HG03139 (cell line): Measurements from ENCODE around the gene BFSP1.

Source experiments
- ATAC-seq: cut with Tn5 transposase; IDR thresholded peaks from one replicate; pipeline ENCODE4 v1.9.1; 2021; ENCODE audit not compliant: unreplicated experiment

The BFSP1 gene

GRCh38 chr20:17558154-17558940, 27.2 kb upstream of the BFSP1 start:
- ATAC-seq, result no peak

GRCh38 chr20:17557675-17558006, 26.5 kb upstream of the BFSP1 start:
- ATAC-seq, result no peak

DNA sequence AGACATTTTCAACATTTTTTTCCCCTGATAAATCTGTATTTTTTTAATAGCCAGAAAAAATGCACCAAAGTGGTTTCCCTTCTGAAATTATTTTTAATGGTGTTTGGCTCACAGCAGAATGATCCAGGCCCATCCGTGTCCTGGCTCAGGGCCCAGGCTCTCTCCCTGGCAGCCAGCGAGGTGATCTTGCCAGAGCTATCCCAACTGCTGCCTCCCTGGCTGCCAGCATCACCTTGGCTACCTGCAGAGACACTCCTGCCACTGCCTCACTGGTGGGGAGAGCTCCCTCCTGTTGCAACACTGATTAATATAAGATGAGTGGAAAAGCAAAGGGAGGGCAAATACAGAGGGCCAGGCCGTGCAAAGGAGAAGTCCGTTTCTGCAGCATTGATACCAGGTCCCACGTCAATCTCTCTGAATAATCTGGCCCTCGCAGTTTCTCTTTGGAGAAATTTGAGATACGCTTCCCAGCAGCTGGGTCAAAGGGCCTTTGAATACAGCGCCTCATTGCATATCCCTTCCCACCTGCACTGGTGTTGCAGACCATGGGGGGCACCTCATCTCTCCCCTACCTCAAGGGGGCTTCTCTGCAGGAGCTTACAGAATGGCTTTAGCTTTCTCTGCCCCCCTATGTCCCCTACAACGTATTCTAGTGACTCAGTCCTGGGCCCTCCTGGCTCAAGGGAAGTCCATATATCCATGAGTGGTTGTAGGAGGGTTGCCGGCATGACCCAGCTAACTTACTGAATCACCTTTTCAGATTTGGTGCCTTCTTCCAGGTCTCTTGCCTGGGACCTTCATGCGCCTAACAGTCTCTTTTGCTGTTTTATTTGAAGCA, 25.9 kb upstream of the BFSP1 start:
- ATAC-seq, result no peak

- no peak for ATAC-seq
Observed at GRCh38 chr20:17555106-17555505, 23.9 kb upstream of the BFSP1 start.

- no peak for ATAC-seq
Observed at GRCh38 chr20:17549131-17549530, 18.0 kb upstream of the BFSP1 start.

GRCh38 chr20:17545127-17545526, 13.9 kb upstream of the BFSP1 start:
- ATAC-seq, result no peak

GRCh38 chr20:17543531-17544131, 12.5 kb upstream of the BFSP1 start:
- ATAC-seq, result no peak

GRCh38 chr20:17542993-17543412, 11.8 kb upstream of the BFSP1 start:
- no peak for ATAC-seq

- no peak for ATAC-seq
Observed at GRCh38 chr20:17542481-17542880, 11.3 kb upstream of the BFSP1 start.

DNA sequence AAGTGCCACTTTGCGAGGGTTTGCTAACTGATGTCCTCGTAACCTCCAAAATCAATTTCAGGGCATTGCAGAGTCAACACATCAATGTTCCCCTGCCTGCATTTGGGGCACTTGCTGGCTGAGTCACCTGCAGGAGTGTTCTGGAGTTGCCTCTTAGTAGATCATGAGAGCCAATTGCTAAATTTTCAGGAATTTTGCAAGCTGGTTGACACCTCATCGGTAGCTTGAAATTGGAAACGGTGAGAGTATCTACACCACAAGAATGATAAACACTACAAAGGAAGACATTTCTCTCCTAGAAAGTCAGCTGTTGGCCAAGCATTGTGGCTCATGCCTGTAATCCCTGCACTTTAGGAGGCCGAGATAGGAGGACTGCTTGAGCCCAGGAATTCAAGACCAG, 10.8 kb upstream of the BFSP1 start:
- ATAC-seq, result no peak

DNA sequence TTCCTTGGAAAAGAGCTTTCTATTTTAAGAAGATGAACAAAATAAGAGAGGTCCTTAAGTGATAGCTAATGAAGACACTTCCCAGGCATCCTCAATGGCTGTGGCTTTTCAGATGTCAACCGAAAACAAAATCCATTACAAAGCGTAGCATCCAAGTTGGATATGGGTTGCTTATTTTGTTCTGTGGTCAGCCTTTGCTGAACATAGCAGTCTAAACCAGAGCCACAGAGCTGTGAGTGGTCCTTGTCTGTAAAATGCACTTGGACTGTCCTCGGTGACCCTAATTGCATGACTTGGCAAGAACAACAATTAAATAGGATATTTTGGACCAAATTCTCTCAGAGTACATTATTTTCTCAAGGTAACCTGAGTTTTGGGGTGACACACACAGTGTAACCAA, 10.4 kb upstream of the BFSP1 start:
- ATAC-seq, result no peak

DNA sequence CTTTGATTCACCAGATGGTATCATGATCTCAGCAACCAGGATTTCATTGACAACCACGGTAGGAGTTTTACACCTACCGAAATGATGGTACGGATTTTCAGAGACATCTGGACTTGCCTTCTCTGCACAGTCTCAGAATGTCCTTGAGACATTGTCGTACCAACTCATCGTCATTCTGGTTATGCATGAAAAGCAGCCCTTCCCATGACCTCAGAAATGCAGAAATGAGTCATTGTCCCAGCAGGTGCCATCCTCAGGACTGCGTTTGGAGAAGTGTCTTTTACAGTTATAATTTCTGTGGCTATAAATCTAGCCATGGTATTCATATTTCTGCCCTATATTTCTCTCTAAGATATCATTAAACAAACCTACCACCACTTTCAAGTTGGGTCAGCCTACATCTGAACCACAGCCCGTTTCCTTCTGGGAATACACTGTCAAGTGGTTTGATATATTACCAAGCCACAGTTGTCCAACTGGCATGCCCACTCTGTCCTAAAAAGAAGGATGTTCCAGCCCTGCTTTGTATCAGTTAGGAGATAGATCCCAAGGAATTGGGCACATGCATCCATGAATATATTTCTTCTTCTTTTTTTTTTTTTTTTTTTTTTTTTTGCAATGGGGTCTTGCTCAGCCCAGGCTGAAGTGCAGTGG, 7.5 kb upstream of the BFSP1 start:
- ATAC-seq, result peak; percentile 53

GRCh38 chr20:17537959-17538358, 6.8 kb upstream of the BFSP1 start:
- ATAC-seq, result no peak

DNA sequence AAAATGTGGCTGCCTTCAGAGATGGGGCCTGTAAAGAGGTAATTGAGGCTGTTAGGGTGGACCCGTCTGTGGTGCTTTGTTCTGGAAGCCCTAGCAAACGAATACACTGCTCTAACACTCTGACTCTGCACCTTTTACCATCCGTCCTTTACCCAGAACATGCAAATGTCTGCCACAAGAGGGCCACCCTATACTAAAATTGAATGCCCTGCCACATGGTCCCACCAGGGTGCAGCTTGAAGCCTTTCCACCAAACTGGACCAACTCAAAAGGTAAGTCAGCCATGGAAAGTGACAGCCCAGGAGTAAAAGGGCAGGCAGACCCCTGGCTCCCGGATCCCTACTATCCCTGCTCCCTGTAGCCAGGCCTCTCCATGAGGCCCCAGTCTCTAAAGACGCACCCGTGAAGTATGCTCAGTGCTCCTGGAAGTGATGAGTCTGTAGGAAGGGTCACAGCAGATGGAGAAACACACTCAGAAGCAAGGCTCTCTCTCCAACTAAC, 5.8 kb upstream of the BFSP1 start:
- ATAC-seq, result peak; percentile 82

DNA sequence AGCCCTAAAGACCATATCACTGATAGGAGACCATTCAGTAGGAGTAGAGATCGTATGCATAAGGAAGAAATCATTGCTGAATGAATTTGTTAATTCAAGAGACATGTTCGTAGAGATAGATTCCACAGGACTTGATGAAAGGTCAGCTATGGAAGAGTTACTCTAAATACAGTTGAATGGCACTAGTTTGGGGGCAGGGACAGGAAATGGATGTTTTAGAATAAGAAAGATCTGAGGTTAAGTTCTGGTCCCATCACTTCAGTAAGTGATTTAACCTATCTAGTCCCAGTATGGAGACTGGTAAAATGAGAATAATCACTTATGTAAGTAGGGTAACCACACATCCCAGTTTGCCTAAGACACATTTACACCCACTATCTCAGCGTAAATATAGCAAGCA, 2.9 kb upstream of the BFSP1 start:
- ATAC-seq, result no peak

DNA sequence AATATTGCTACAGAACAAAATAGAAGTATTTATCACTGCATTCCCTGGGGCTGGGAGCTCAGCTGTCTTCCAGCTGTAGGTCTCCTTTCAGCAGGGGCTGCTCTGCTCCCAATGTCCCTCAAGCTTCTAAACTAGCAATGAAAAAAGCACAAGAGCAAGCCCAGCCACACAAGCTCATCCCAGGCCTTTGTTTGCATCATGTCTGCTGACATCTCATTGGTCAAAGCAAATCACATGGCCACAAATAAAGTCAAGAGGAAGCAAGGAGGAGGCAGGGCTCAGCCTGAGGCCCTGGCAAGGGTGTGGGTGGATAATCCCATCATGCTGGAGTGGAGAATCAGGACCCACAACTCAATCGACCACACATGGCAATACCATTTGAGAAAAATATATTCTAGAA, 2.2 kb upstream of the BFSP1 start:
- no peak for ATAC-seq

DNA sequence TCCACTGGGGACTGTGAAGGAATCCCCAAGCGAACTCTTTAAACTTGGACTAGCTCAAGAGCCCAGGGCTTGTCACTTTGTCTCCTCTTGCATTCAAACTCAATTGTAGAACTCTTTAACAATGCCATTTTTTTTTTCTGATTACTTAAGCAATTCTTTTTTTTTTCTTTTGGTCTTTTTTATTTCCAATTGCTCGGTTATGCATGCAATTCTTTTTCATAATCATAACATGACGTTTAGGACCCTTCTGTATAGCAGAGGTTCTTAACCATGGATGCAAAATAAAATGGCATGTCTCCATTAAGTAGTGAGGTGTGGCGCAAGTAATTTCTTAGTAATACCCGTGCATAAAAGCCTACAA, 466 bp upstream of the BFSP1 start:
- no peak for ATAC-seq

DNA sequence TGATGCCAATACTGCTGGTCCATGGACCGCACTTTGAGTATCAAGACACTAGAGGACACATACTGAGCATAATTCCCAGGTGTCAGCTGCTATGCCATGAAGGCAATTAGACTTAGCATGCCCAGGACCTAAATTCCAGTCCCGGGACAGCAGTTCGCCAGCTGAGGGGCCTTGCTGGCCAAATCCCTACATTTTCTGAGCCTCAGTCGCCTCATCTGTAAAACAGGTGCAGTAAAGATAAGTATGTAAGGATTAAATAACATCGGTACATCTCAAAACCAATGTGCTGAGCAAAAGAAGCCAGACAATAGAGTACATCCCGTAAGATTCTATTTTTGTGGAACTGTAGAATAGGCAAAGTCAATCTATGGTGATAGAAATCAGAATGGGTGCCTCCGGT, 1.0 kb downstream of the BFSP1 start:
- ATAC-seq, result no peak

- no peak for ATAC-seq
Observed at GRCh38 chr20:17529586-17529985, 1.6 kb downstream of the BFSP1 start.

- ATAC-seq, result no peak
Observed at GRCh38 chr20:17525650-17526049, 5.5 kb downstream of the BFSP1 start.

GRCh38 chr20:17525132-17525531, 6.0 kb downstream of the BFSP1 start:
- ATAC-seq, result no peak
